Activated naive CD4-positive, alpha-beta T cell treated with Interleukin-2 at 50 U/mL for 16 hours (primary cell): ENCODE measurements around the gene ESR2.
"Not testable (repeated sequence)": the region's sequence is repeated elsewhere in the genome, so short reads cannot be mapped to it uniquely, and the experiment has no call there.

ENCODE experiments used
- DNase-seq: peaks from one replicate; pipeline ENCODE4 v3.0.0-alpha.2; 2020

The ESR2 gene

DNA sequence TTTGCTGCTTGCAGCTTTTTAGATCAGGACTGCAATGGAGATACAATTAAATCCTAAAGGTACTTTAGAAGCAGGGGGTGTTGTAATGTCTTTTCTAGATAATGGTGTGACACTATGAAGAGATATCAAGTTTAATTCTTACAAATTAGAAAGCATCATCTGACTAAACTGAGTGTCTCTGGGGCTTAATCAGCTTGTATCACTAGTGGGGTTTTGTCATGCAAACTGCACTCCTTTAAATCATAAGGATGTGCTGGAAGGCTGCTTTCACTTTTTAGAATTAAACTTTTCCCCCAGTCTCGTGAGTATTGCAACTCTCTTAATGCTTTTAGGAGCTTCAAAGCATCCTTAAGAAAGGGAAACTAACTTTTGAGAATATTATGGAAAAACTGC is 218.6 kb downstream of the ESR2 start:
- DNase-seq, result no peak

DNA sequence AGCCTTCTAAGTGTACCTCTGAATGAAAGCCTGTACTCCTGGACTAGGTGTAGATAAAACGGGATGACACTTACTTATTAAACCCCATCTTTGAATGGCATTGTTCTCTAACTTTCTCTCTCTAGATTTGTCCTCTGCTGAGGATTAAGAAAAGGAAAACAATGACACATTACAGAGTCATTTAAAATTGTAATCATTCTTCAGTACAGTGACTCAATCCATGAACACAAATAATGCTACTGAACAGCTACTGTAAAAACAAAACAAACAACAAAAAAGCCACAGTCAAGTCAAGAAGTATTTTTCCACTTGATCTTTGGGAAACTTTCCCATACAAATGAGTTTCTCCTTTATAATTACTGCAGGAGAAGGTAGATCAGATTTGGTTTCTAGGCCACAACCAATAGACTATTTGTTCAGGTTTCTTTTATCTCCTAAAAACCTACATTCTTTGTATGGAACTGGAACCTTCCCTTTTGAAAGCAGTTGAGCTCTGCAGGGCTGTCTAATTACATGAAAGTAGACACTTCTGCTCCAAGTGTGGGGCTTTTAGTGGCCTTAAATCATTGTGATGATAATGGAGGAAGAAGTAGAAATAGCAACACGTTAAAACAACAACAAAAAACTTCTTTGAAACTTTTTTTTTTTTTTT is 219.1 kb downstream of the ESR2 start:
- DNase-seq, result no peak

DNA sequence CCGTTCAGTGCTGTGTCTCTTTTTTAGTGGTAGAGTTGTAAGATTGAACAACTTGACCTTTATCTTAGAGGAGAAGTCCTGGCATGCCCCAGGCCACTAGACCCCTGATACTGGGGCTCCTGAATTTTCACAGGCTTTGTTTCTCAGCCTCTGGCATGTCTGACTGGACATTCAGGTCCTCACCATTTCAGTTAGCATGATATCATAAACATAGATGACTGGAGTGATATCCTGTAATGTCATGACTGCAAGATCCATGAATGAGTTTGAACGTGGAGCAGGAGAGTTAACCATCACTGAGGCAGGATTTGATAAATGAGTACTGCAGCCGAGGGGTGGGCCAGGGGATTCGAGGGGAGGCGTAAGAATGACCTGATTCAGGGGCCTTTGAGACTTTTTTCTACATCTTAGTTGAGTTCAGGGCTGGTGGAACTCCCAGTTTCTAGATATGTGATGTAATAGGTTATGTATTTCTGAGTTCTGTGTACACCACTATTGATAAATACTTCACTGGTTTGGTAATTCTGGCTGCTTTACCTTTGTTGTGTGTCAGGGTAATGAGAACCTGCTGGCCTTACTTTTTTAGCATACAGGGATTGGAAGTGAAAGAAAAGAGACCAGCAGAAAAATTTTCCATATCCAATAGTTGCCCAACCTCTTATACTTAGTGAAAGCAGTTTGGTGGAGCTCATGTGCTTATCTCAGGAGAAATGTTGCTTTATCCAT is 224.4 kb downstream of the ESR2 start:
- DNase-seq, result no peak

DNA sequence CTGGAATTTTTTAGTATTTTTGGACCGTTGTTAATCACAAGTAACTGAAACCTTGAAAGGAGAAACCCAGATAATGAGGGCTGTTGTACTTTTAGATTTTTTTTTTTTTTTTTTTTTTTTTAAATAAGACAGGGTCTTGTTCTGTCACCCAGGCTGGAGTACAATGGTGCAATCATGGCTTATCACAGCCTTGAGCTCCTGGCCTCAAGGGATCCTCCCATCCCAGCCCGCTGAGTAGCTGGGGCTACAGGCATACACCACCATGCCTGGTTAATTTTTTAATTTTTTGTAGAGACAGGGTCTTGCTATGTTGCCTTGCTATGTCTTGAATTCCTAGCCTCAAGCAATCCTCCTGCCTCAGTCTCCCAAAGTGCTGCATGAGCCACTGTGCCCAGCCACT is 229.7 kb downstream of the ESR2 start:
- DNase-seq, result no peak

DNA sequence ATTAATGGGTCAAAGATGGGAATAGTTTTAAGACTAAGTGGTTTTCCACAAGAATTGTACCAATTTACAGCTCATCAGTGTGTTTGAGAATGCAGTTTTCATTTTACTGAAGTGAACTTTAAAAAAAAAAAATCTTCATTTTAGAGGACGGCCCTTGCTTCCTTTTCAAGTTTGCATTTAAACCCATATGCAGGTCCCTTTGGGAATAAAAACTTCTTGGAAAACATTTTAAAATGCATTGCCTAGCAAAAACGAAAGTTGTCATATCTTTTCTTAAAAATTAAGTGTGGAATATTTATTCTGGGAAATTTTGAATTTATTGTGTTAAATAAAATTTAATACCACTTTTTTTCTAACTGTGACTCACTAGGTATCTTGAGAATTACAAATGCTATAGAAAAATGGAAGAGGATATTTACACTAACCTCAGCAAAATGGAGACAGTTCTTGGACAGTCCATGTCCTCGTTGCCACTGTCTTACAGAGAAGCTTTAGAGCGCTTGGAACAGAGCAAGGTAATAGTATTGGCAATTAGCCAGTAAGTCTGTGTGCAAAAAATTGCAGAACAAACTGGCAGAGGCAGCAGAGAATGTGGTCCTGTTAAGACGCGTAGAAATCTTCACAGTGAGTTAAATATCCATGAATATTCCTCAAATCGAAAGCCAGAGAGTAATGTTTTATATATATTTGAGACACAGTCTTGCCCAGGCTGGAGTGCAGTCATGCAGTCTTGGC is 231.6 kb downstream of the ESR2 start:
- DNase-seq, result no peak

DNA sequence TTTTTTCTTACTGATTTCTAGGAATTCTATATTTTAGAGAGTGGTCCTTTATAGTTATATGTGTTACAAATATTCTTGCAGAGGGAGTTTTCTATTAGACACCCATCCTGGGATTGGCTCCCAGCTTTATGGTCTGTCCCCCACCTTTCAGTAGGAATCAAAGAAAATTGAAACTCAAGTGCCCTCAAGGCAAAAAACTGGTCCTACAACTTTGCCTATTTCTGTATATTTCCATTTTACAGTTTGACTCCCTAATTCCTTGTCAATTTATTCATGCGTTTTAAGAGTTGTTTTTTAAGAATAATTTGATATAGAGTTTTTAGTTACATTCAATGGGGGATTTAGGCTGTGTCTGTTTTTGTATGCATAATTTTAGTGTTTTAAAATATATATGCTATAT is 232.5 kb downstream of the ESR2 start:
- no peak for DNase-seq

DNA sequence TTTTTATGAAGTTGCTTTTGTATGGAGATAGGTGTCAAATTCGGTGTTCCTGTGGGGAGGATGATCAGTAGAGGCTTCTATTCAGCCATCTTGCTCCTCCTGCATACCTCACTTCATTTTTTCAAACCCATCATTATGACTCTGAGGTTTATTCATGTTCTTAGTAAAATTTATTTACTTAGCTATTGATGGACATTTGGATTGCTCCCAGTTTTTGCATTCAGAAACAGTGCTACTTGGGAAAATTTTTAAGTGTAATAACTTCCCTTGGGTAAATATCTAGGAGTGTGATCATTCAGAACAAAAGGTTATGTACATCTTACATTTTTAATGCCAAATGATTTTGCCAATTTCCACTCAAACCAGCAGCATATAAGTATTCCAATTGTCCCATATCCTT is 233.1 kb downstream of the ESR2 start:
- DNase-seq, result no peak

DNA sequence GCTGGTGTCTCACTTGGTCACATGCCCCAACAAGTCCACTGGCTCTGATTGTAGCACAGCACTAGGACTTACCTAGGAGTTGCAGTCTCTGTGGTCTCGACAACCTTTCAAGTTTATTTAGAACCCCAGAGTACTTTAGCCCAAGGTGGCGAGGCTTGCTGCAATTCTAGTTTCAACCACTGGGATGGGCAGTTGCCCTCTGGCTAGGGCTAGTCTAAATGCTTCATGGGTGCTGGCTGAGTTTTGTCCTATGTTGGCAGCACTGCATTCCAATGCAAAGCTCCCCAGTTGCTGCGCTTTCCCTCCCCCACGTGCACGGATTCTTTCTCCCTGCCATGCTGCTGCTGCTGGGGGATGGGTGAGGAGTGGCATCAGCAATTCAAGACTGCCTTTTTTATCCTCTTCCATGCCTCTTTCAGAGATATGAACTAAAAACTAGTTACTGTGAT is 233.5 kb downstream of the ESR2 start:
- no peak for DNase-seq

DNA sequence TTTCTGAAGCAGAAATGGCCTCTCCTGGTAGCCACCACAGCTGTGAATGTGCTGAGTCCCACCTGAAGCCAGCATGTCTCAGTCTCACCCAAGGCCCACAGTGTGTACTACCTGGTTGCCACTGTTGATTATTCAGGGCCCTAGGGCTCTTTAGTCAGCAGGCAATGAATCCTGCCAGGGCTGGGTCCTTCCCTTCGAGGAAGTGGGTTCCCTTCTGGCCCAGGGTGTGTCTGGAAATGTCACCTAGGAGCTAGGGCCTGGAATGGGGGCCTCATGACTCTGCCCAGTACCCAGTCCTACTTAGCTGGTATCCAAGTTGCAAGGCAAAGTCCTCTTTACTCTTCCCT is 234.0 kb downstream of the ESR2 start:
- DNase-seq, result no peak

DNA sequence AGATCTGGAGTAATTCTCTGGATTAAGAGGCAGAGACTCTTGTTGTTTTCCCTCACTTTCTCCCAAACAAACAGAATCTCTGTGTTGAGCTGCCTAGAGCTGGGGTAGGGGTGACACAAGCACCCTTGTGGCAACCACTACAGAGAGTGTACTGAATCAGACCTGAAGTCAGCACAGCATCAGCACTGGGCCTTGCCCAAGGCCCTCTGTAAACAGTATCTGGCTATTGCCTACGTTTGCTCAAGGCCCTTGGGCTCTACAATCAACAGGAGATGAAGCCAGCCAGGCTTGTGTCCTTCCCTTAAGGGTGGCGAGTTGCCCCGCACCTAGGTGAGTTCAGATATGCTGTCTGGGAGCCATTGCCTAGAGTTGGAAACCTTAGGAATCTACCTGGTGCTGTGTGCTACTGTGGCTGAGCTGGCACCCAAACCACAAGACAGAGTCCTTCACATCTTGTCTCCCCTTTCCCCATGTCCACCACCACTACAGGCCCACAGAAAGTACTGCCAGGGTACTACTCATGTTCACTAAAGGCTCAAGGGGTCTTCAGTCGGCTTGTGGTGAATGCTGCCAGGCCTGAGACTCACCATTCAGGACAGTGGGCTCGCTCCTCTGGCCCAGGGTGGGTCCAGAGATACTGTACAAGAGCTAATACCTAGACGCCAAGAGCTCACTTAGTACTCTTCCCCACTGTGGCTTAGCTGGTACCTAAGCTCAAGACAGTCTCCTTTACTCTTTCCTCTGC is 234.5 kb downstream of the ESR2 start:
- DNase-seq, result no peak

DNA sequence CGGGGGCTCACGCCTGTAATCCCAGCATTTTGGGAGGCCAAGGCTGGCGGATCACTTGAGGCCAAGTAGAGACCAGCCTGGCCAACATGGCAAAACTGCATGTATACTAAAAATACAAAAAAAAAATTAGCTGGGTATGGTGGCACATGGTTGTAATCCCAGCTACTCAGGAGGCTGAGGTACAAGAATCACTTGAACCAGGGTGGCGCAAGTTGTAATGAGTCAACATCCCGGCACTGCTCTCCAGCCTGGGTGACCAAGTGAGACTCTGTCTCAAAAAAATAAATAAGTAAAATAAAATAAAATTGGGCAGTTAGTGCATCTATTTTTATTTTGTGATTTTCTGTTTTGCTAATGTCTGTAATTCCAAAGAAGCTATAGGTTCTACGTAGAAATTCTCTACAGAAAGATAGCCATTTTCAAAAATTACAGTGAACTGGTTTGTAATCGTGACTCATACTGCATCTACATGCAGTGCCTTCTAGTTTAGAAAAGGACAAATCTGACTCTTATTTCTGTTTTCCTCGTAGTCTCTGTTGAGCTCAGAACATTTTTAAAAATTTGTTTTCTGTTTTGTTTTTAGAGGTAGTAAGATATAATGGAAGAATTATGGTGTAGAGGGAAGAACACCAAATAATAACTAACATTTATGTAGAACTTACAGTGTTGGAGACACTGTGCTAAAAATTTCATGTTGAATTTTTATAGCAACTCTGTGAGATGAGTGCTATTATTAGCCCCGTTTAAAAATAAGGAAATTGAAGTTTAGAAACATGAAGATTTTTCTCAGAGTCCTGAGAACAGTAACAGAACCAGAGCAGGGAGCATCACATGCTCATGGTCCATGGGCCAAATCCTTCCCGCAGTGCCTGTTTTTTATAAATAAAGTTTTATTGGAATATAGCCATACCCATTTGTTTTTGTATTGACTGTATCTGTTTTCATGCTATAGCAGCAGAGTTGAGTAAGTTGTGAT is 240.2 kb downstream of the ESR2 start:
- no peak for DNase-seq

DNA sequence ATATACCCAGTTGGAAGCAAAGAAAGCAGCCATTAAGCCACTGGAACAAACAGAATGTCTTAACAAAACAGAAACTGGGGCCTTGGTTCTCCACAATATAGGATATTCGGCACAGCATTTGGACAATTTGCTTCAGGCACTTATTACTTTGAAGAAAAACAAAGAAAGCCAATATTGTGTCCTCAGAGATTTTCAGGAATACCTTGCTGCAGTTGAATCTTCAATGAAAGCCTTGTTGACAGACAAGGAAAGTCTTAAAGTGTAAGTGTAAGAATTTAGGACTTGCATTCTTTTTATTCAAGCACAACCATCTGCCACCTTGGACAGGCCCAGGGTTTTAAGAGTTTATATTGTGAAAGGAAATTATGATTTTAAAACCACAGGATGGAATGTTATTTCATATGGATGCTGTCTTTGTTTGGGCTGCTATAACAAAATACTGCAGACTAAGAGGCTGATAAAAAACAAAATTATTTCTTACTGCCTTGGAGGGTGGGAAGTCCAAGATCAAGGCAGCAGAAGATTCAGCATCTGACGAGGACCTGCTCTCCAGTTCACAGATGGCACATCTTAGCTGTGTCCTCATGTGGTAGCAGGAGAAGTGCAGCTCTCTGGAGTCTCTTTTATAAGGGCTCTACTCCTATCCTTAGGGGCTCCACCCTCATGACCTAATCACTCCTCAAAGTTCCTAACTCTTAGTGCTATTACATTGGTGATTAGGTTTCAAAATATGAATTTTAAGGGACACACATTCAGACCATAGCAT is 244.4 kb downstream of the ESR2 start:
- no peak for DNase-seq

DNA sequence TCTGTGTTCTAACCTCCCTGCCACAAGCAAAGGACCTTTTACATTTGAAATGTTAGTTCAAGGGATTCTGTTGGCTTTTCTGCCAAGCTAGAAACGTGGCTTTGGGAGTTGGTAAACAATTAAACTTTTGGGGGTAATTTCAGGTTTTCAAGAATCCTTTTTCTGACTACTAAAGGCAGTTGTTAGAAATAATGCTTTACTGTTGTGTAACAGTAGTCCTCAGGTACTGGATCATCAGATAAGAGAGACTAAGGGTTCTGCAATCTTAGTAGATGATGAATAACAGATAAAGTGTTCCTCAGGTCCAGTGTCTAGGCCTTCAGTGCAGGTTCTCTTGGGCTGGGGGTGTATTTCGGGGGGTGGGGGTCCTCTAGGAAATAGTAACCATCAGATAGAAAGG is 249.1 kb downstream of the ESR2 start:
- DNase-seq, result no peak

DNA sequence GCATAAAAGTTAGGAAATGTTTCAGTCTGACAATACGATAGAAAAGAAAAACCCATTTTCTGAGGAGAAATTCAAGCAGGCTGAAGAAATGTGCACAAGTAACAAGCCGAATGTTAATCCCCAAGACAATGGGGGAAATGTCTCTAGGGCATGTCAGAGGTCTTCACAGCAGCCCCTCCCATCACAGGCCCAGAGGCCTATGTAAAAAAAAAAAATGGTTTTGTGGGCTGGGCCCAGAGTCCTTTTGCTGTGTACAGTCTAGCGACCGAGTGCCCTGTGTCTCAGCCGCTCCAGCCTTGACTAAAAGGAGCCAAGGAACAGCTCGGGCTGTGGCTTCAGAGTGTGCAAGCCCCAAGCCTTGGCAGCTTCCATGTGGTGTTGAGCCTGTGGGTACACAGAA is 250.9 kb downstream of the ESR2 start:
- DNase-seq, result not testable (repeated sequence)

DNA sequence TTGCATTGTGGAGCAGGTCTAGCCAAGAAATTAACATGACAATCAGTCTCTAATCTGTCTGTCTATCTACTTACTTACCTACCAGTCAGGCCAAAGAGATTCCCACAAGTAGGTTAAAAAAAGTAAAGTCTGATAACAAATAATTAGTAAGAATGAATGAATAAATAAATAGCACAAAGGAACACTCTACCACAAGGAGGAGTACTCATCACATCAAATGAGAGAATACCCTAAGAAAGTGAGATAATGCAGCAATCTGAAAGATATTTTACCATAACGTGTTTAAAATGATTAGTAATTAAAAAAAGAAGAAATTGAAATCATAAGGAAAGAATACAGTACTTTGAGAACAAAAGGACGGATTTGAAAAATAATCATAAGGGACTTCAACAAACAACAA is 254.1 kb downstream of the ESR2 start:
- DNase-seq, result no peak

DNA sequence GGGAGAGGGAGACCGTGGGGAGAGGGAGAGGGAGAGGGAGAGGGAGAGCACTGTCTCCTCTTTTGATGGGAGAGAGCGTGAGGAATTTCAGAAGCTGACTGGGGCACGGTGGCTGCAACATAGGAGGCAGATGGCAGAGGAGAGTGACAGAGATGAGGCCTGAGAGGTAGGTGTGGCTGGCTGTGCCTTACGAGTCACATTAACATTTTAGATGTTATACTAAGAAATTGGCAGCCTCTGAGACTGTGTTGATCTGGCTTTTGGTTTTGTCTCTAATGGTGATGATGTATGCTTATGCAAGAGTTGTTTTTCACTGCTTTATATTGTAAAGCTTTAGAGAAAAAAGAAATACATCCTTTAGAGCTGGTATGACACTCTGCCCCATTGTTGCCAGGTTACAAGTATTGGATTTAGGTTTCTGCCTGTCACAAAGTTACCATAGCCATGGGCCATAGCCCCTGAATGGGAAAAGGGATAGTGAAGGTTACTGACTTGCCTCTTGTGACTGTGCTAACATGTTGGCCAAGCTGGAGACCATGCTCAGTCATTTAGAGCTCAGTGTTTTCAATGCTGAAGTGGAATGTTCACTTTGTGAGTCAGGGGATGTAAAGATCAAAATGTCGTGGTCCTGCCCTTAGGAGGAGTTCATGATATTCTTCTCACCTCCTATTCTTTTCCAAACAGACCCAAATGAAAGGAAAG is 255.2 kb downstream of the ESR2 start:
- no peak for DNase-seq

DNA sequence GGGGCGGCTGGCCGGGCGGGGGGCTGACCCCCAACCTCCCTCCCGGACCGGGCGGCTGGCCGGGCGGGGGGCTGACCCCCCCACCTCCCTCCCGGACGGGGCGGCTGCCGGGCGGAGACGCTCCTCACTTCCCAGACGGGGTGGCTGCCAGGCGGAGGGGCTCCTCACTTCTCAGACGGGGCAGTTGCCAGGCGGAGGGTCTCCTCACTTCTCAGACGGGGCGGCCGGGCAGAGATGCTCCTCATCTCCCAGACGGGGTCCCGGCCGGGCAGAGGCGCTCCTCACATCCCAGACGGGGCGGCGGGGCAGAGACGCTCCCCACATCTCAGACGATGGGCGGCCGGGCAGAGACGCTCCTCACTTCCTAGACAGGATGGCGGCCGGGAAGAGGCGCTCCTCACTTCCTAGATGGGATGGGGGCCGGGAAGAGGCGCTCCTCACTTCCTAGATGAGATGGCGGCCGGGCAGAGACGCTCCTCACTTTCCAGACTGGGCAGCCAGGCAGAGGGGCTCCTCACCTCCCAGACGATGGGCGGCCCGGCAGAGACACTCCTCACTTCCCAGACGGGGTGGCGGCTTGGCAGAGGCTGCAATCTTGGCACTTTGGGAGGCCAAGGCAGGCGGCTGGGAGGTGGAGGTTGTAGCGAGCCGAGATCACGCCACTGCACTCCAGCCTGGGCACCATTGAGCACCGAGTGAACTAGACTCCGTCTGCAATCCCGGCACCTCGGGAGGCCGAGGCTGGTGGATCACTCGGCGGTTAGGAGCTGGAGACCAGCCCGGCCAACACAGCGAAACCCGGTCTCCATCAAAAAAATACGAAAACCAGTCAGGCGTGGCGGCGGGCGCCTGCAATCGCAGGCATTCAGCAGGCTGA is 256.1 kb downstream of the ESR2 start:
- DNase-seq, result not testable (repeated sequence)

DNA sequence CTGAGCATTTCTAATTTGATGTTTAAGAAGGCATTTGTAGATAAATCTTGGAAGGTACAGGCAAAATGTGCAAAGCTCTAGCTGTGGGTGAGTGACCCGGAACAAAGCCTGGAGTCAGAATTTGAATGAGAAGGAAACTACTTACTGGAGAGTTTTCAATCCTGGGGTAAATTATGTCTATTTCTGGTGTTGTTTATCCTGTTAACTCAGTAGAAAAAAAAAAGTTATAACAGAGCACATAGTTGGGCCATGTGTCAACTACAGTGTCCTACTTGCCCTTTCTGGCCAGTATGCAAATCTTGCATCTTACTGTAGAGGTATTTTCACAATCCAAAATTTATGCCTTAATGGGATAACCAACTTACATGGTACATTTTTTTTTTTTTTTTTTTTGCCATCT is 259.0 kb downstream of the ESR2 start:
- no peak for DNase-seq
